GM18873 (cell line): ENCODE results near the gene GSN.

ENCODE experiments used
- ATAC-seq: cut with Tn5 transposase; IDR thresholded peaks from one replicate; pipeline ENCODE4 v1.9.1; 2021; ENCODE audit warnings: mild to moderate bottlenecking, moderate library complexity, moderate number of reproducible peaks; ENCODE audit not compliant: unreplicated experiment, low FRiP score

Gene GSN

DNA sequence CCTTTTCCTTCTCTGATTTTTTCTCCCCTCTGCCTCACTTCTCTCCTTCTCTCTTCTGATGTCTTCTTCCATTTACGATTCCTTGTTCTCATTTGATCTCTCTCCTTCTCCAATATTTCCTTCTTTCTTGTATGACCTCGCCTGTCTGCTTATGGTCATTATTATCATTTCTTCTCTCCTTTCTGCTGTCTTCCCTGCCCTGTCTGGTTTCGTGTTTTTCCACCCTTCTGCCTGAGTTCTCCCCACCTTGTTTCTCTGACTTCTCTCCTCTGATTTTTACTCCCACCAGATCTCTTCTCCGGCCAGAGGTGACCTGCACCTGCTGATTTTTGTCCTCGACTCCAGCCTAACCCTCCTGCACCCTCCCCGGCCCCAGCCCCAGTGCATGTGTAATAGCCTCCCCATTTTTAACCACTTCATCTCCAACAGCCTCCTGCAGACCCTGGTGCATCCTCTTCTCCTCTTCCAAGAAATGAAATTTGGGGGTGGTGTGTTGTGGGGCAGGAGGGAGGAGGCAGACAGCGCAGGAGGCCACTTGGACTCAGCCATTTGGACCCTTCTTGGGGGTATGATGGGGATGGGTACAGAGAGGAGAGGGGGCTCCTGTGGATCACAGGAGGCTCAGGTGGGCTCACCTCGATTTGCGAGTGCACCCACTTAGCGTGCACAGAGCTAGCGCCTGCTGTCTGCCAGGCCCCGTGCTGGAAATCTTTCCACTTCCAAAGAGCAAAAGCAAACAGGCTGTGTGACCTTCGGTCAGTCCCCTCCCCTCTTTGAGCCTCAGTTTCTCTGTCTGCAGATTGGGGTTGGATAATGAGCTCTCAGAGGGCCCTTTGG lies 32.5 kb downstream of the GSN start:
- ATAC-seq = no peak

DNA sequence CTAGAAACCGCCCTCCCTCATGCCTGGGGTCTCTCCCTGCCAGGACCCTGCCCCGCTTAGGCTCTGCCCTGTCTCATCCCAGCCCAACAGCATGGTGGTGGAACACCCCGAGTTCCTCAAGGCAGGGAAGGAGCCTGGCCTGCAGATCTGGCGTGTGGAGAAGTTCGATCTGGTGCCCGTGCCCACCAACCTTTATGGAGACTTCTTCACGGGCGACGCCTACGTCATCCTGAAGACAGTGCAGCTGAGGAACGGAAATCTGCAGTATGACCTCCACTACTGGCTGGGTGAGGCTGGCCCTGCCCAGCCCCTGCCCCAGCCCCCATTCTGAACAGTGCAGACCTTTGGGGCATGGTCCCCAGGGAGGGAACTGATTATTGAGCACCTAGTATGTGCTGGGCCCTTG lies 33.9 kb downstream of the GSN start:
- no peak for ATAC-seq

GRCh38 chr9:121302341-121302740 lies 34.4 kb downstream of the GSN start:
- no peak for ATAC-seq

DNA sequence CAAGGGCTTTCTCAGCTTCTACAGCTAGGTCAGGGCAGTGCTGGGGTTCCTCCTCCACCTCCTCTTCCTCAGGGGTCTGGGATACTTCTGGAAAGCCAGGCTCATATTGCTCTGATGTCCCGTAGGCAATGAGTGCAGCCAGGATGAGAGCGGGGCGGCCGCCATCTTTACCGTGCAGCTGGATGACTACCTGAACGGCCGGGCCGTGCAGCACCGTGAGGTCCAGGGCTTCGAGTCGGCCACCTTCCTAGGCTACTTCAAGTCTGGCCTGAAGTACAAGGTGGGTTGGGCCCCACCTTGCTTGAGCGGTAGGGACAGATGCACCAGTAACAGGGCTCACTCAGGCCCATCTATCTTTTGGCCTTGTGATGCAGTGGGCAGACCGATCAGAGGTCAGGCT lies 34.8 kb downstream of the GSN start:
- ATAC-seq = no peak

DNA sequence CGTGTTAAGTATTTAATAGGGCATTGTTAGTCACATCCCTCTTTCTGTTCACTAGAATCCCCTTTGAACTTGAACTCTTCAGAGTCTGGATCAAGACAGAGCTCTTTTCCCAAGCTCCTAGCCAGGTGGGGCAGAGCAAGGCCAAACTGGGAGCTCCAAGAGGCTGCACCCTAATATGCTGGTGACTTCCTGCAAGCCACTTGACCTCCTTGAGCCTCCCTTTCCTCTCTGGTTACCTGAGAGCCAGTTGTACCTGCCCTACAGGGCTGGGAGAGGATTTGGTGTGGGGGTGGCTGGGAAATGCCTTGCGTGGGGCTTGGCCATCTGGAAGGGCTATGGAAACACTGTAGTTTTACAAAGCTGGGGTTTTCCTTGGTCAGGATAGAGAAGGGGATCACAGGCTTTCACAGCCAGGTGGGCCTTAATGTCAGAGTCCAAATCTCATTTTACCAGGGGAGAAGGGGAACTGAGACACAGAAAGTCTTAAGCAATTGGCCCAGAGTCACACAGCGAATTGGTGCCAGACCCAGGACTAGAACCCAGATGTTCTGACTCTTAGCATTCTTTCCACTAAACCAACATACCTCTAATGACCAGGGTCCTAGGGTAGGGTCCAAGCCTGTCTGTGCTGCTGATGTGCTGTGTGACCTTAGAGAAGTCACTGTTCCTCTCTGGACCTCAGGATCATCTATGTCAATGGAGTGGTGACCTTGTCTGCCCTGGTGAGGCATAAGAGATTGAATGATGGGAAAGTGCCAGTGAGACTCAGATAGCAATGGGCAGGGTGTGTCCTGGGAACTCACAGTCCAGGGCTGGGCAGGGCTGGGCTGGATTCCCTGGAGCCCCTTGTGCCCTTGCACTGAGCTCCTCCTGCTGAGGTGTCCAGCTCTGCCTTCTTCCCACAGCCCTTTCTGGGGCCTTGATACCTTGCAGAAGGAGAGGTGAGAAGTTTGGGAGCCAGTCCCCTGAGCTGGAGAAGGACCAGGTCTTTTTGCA lies 35.8 kb downstream of the GSN start:
- ATAC-seq = no peak

GRCh38 chr9:121304707-121305106 lies 36.7 kb downstream of the GSN start:
- ATAC-seq = no peak

GRCh38 chr9:121305269-121305994 lies 37.5 kb downstream of the GSN start:
- ATAC-seq = no peak

- no peak for ATAC-seq
These were observed 40.0 kb downstream of the GSN start for GRCh38 chr9:121307976-121308375.

GRCh38 chr9:121308765-121309164 lies 40.8 kb downstream of the GSN start:
- no peak for ATAC-seq

DNA sequence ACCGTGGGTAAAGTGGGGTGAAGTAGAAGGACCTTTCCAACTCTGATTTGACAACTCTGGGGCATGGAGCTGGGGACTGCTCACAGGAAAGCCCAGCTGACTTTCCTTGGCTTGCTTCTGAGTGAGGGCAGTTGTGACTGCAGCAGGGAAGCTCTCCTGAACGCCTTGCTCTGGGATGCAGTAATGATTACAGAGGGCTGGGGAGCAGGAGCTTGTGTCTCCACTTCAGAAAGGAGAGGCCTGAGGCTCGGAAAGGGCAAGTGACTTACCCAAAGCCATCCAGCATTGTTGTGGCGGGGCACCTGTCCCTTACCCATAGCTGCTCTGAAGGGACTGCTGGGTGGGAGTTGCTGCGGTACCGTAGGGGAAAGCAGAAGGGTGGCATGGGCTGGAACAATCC lies 41.2 kb downstream of the GSN start:
- no peak for ATAC-seq

DNA sequence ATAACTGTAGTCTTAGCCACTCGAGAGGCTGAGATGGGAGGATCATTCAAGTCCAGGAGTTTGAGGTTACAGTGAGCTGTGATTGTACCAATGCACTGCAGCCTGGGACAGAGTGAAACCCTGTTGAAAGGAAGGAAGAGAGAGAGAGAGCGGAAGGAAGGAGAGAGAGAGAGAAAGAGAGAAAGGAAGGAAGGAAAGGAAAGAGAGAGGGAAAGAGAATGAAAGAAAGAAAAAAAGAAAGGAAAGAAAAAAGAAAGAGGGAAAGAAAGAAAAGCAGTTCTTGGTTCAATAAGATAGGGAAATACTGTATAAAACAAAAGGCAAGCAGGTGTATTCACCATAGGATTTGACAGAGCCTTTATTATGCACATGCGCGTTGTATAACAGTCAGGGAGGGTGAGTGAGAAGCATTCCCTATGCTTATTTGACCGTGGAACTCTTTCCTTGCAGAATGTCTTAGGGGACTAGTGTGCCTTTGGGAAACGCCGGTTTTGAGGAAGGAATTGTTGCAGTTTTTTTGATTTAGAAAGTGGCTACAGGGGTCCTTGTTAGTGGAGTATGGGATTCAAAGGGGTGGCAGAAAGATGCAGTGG lies 42.0 kb downstream of the GSN start:
- ATAC-seq = no peak

DNA sequence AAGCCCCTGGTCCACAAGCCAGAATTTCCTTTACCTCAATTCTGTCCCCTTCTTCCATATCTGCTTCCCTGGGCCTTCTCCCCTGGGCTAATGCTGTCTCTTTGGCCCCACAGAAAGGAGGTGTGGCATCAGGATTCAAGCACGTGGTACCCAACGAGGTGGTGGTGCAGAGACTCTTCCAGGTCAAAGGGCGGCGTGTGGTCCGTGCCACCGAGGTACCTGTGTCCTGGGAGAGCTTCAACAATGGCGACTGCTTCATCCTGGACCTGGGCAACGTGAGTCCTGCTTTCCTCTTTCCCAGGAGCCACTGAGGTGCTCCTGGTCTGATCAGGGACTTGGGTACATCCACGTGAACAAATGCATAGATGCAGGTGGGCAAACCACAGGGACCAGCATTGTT lies 42.6 kb downstream of the GSN start:
- no peak for ATAC-seq

- ATAC-seq = no peak
These were observed 44.2 kb downstream of the GSN start for GRCh38 chr9:121312169-121312568.

- ATAC-seq = no peak
These were observed 45.6 kb downstream of the GSN start for GRCh38 chr9:121313458-121314152.

- no peak for ATAC-seq
These were observed 48.4 kb downstream of the GSN start for GRCh38 chr9:121316378-121316777.

DNA sequence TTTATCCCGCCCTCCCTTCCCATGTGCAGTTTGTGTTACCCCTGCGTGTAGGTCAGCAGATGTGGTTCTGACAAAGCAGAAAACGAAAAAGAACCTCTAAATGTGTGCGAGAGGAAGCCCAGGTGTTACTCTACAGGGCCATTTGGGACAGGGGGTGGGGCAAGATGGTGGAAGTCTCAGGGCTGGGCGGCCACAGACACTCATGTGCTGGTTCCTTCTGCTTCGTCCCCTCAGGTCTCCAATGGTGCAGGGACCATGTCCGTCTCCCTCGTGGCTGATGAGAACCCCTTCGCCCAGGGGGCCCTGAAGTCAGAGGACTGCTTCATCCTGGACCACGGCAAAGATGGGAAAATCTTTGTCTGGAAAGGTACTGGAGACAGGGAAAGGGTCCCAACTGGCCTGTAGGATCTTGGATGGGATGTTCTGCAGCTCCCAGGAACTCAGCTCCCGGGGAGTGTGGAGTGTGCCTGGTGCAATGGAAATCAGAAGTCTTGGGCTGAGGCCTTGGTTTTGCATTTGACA lies 49.0 kb downstream of the GSN start:
- ATAC-seq = no peak

GRCh38 chr9:121317737-121318630 lies 50.0 kb downstream of the GSN start:
- ATAC-seq = no peak

- ATAC-seq = no peak
These were observed 50.8 kb downstream of the GSN start for GRCh38 chr9:121318631-121319382.
